Progenitor cell of endocrine pancreas (in vitro differentiated cells): ENCODE measurements around the gene HIF3A. TPM values are rescaled to one million over a fixed set of nuclear protein-coding genes. Genes with fewer than 3 reads are reported as not detected.

Source experiments
- DNase-seq: peaks from one replicate; pipeline ENCODE4 v3.0.0; 2021; ENCODE audit warnings: low spot score; ENCODE audit not compliant: unreplicated experiment
- H3K27ac Mint-ChIP-seq: 2 replicates; pipeline ENCODE4 v1.8.0; 2021; ENCODE audit warnings: mild to moderate bottlenecking, moderate library complexity, mixed read lengths
- H3K27me3 Mint-ChIP-seq: 2 replicates; pipeline ENCODE4 v1.8.0; 2021; ENCODE audit warnings: mixed read lengths
- H3K36me3 Mint-ChIP-seq: 2 replicates; pipeline ENCODE4 v1.8.0; 2022; ENCODE audit warnings: mixed read lengths; ENCODE audit not compliant: insufficient read depth
- H3K4me1 Mint-ChIP-seq: 2 replicates; pipeline ENCODE4 v1.8.0; 2021; ENCODE audit warnings: low read depth, mixed read lengths
- H3K4me3 Mint-ChIP-seq: 2 replicates; pipeline ENCODE4 v1.8.0; 2021; ENCODE audit warnings: low read depth, mild to moderate bottlenecking, moderate library complexity, mixed read lengths
- H3K9me3 Mint-ChIP-seq: 2 replicates; pipeline ENCODE4 v1.8.0; 2021; ENCODE audit warnings: low read depth, mixed read lengths
- CTCF ChIP-seq: fragments of 200-600 bp; sonication (generic); IDR thresholded peaks from one replicate; pipeline ENCODE4 v1.5.0; 2021; ENCODE audit warnings: antibody characterized with exemption, mild to moderate bottlenecking; ENCODE audit not compliant: unreplicated experiment
- total RNA-seq: library from RNA; stranded (reverse); gene quantifications from 2 replicates; pipeline ENCODE4 v1.2.1, GENCODE V29; 2021

The HIF3A gene
- total RNA-seq, 1 donor from 2014 or later = 37.6 TPM

GRCh38 chr19:46347572-46347883 lies 50.7 kb downstream of the HIF3A start:
- TF ChIP-seq CTCF = no peak
- Mint-ChIP-seq H3K9me3 (no peaks in the 10 kb centered on the region), H3K4me3 (peak overlapping the region; percentile 97), H3K27me3 (no peaks in the 10 kb centered on the region), H3K36me3 (peaks cover 4% of the 10 kb centered on the region), H3K4me1 (peaks cover 20% of the 10 kb centered on the region), H3K27ac (peak overlapping the region; percentile 93)
- no peak for DNase-seq

GRCh38 chr19:46347985-46348384 lies 51.1 kb downstream of the HIF3A start:
- no peaks in the 10 kb centered on the region for H3K27me3 Mint-ChIP-seq
- peak overlapping the region; percentile 93 for H3K27ac Mint-ChIP-seq
- H3K36me3 Mint-ChIP-seq = peaks cover 4% of the 10 kb centered on the region
- peak overlapping the region; percentile 97 for H3K4me3 Mint-ChIP-seq
- H3K9me3 Mint-ChIP-seq = no peaks in the 10 kb centered on the region
- TF ChIP-seq CTCF = no peak
- peaks cover 20% of the 10 kb centered on the region for H3K4me1 Mint-ChIP-seq
- DNase-seq = no peak

GRCh38 chr19:46349311-46349993 lies 52.6 kb downstream of the HIF3A start:
- H3K27me3 Mint-ChIP-seq = no peaks in the 10 kb centered on the region
- no peak for DNase-seq
- H3K4me3 Mint-ChIP-seq = no peak overlapping the region
- no peak for TF ChIP-seq CTCF
- H3K9me3 Mint-ChIP-seq = no peaks in the 10 kb centered on the region
- H3K4me1 Mint-ChIP-seq = peaks cover 20% of the 10 kb centered on the region
- peaks cover 8% of the 10 kb centered on the region for H3K36me3 Mint-ChIP-seq
- H3K27ac Mint-ChIP-seq = peak overlapping the region; percentile 45

- Mint-ChIP-seq H3K27ac (no peak overlapping the region), H3K9me3 (no peaks in the 10 kb centered on the region), H3K4me3 (no peak overlapping the region), H3K27me3 (no peaks in the 10 kb centered on the region), H3K4me1 (peaks cover 22% of the 10 kb centered on the region), H3K36me3 (peaks cover 8% of the 10 kb centered on the region)
- no peak for DNase-seq
- no peak for TF ChIP-seq CTCF
Measured at GRCh38 chr19:46350029-46350757, 53.4 kb downstream of the HIF3A start.

GRCh38 chr19:46350758-46351159 lies 53.9 kb downstream of the HIF3A start:
- Mint-ChIP-seq H3K9me3 (no peaks in the 10 kb centered on the region), H3K4me1 (peaks cover 27% of the 10 kb centered on the region), H3K27ac (no peak overlapping the region), H3K4me3 (no peak overlapping the region), H3K36me3 (peaks cover 11% of the 10 kb centered on the region), H3K27me3 (no peaks in the 10 kb centered on the region)
- DNase-seq = no peak
- no peak for TF ChIP-seq CTCF
